BJ (cell line): Measurements from ENCODE around the gene IGSF23. TPM values are rescaled to one million over a fixed set of nuclear protein-coding genes. Genes with fewer than 3 reads are reported as not detected.

Experiments used
- CTCF ChIA-PET: fragments of 350-600 bp; formaldehyde crosslinking; extraction: SDS; loops from one replicate; lab custom pipeline; 2021; ENCODE audit warnings: antibody characterized with exemption, inconsistent platforms; lab: Yijun Ruan, JAX
- POLR2A ChIA-PET: fragments of 300-600 bp; sonication (Branson Sonifier 250); formaldehyde crosslinking; extraction: SDS; loops from one replicate; lab custom pipeline; 2021; ENCODE audit warnings: antibody characterized with exemption; lab: Charles Lee
- DNase-seq: peaks from one replicate; pipeline ENCODE4 v3.0.0-alpha.2; 2011; ENCODE audit warnings: low read depth
- H3K27me3 ChIP-seq: 2 replicates; pipeline ENCODE4 v1.6.0; 2011; ENCODE audit warnings: low read length; ENCODE audit not compliant: control insufficient read depth, insufficient read depth
- H3K36me3 ChIP-seq: 2 replicates; pipeline ENCODE4 v1.5.1; 2011; ENCODE audit warnings: low read length; ENCODE audit not compliant: control insufficient read depth, insufficient read depth
- H3K4me3 ChIP-seq: 2 replicates; pipeline ENCODE4 v1.5.1; 2011; ENCODE audit warnings: low read depth, mild to moderate bottlenecking, control low read depth, low read length
- polyA plus RNA-seq: library from polyadenylated mRNA; depleted of rRNA; stranded (reverse); fragments of >200 nt; gene quantifications from 2 replicates; pipeline ENCODE4 v1.2.3, GENCODE V29; 2011
- TF ChIP-seq, protein P1 (sequence below): IDR thresholded peaks from 2 replicates; pipeline ENCODE4 v1.5.1; 2011; ENCODE audit warnings: low read depth, mild to moderate bottlenecking, control low read depth, inconsistent platforms, low read length, moderate library complexity; ENCODE audit not compliant: insufficient read depth

Gene IGSF23
- polyA plus RNA-seq, 1 experiment: 0.21 TPM

DNA sequence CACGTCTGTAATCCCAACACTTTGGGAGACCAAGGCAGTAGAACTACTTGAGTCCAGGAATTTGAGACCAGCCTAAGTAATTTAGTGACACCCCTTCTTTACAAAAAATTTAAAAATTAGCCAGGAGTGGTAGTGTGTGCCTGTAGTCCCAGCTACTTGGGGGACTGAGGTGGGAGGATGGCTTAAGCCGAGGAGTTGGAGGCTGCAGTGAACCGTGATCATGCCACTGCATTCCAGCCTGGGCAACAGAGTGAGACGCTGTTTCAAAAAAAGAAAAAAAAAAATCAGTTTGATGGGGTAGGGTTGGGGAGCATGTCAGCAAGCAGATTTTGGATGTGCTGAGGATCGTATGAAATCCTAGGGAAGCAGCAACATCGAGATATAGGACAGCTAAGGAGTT is 62.2 kb downstream of the IGSF23 start:
- Histone ChIP-seq H3K4me3 (no peak overlapping the region), H3K36me3 (peaks cover 4% of the 10 kb centered on the region; the same call in 1 of the 2 replicates), H3K27me3 (no peaks in the 10 kb centered on the region)
- DNase-seq: no peak
- CTCF ChIA-PET: interaction anchor here (0.6 to 2.4 kb wide), 3 partner anchors 14 to 515 kb away, joined by 3 to 13 read pairs (median 9); no protein-coding TSS in a partner anchor
- POLR2A ChIA-PET: no interaction called here
- TF ChIP-seq, protein P1, sequence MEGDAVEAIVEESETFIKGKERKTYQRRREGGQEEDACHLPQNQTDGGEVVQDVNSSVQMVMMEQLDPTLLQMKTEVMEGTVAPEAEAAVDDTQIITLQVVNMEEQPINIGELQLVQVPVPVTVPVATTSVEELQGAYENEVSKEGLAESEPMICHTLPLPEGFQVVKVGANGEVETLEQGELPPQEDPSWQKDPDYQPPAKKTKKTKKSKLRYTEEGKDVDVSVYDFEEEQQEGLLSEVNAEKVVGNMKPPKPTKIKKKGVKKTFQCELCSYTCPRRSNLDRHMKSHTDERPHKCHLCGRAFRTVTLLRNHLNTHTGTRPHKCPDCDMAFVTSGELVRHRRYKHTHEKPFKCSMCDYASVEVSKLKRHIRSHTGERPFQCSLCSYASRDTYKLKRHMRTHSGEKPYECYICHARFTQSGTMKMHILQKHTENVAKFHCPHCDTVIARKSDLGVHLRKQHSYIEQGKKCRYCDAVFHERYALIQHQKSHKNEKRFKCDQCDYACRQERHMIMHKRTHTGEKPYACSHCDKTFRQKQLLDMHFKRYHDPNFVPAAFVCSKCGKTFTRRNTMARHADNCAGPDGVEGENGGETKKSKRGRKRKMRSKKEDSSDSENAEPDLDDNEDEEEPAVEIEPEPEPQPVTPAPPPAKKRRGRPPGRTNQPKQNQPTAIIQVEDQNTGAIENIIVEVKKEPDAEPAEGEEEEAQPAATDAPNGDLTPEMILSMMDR: no peak

DNA sequence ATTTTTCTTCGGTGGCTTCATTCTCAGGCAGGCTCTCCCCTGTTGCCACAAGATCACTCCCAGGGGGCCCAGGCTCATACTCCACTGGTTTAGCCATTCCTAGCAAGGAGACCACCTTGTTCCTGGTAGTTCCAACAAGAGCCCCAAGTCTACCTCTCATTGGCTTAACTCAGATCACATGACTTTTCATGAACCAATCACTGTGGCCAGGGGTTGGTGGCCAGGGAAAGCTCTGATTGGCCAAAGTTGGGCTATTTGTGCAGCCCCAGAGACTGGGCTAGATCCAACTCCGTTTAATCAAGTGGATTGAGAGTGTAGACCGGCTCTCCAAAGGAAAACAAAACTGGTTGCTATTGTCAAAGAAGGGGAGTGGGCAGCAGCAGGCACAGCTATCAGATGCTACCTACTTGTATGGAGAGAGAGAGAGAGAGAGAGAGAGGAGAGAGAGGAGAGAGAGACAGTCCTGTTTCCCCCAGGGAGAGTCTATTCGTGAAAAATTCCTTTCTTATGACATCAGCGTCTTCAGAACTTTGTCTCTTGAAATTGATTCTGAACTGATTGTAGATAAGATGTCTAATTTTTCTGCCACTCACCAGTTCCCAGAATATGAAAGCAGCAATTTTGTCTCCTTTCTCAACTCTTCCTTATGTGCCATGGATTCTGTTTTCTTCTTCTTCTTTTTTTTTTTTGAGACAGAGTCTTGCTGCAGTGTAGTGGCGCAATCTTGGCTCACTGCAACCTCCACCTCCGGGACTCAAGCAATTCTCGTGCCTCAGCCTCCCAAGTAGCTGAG is 63.9 kb downstream of the IGSF23 start:
- TF ChIP-seq, protein P1: no peak
- ChIA-PET CTCF (no interaction called here), POLR2A (no interaction called here)
- Histone ChIP-seq H3K4me3 (no peak overlapping the region), H3K36me3 (peaks cover 6% of the 10 kb centered on the region; the same call in 1 of the 2 replicates), H3K27me3 (no peaks in the 10 kb centered on the region)
- peak; percentile 20 for DNase-seq

DNA sequence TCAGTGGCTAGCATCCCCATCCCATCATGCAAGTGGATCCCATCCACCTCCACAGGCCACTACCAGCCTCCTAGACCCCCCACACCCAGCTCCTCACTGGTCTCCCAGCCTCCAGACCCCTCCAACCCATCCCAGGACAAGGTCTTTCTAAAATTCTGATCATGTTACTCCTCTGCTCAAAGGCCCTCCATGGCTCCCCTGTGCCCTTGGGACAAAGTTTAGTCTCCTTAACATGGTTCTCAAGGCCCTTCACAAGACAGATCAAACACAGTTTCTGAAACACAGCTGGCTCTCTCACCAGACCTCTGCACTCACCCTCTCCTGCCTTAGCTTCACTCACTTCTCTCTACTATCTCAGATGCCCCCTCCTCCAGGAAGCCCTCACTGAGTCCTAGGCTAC is 67.2 kb downstream of the IGSF23 start:
- H3K36me3 ChIP-seq: peaks cover 7% of the 10 kb centered on the region; the same call in 1 of the 2 replicates
- no peaks in the 10 kb centered on the region for H3K27me3 ChIP-seq
- H3K4me3 ChIP-seq: no peak overlapping the region
- ChIA-PET POLR2A (no interaction called here), CTCF (interaction anchor here (0.7 to 1.6 kb wide), 2 partner anchors 9 to 23 kb away, joined by 3 to 4 read pairs; no protein-coding TSS in a partner anchor)
- DNase-seq: no peak
- TF ChIP-seq, protein P1: no peak

DNA sequence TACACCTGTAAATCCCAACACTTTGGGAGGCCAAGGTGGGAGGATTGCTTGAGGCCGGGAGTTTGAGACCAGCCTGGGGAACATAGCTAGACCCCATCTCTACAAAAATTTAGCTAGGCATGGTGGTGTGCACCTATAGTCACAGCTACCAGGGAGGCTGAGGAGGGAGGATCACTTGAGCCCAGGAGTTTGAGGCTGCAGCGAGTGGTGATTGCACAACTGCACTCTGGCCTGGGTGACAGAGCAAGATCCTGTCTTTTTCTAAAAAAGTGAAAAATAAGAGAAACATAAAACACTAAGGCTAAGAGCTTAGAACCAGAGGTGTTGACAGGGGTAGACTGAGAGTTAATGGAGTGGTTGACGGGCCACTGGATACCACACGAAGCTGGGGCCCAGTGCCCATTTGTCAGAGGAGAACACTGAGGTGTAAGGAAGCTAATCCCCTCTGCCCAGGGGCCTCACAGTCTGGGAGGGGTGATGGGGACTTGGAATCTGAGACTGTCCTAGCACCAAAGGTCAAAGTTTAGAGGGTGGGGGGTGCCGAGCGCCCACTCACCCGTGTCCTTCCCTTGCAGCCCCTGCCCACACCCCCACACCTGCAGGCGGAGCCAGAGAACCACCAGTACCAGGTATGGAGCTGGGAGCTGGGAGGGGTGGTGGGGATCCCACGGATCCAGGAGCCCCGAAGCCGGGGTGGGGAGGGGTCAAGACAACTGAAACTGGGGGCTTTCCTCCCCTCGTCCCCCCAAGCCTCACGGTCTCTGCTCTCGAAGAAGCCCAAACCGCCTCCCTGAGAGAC is 68.8 kb downstream of the IGSF23 start:
- POLR2A ChIA-PET: interaction anchor here (0.6 kb wide), 1 partner anchor 75 kb away, joined by 5 read pairs; no protein-coding TSS in a partner anchor
- DNase-seq: no peak
- H3K27me3 ChIP-seq: no peaks in the 10 kb centered on the region
- CTCF ChIA-PET: interaction anchor here (0.6 to 2.3 kb wide), 5 partner anchors 18 to 111 kb away, joined by 3 to 7 read pairs (median 3); no protein-coding TSS in a partner anchor
- TF ChIP-seq, protein P1: no peak
- H3K4me3 ChIP-seq: no peak overlapping the region
- peaks cover 7% of the 10 kb centered on the region; the same call in 1 of the 2 replicates for H3K36me3 ChIP-seq

DNA sequence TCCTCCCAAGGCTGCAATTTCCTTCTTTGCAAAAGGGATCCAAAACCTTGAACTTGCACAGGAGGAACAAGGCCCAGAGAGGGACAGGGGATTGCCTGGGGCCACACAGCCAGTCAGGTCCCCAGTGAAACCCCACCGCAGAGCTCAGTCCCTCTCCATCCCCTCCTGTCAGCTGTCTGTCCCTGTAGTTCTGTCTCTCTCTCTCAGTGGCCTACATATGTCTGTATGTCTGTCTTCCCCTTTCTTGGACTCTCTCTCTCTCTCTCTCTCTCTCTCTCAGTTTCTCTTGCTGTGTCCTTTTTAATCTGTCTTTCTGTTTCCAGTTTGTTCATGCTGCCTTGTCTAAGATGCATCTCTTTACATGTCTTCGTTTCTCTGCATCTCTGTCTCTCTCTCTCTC is 69.4 kb downstream of the IGSF23 start:
- Histone ChIP-seq H3K27me3 (no peaks in the 10 kb centered on the region), H3K4me3 (no peak overlapping the region), H3K36me3 (peaks cover 7% of the 10 kb centered on the region; the same call in 1 of the 2 replicates)
- POLR2A ChIA-PET: no interaction called here
- TF ChIP-seq, protein P1: no peak
- DNase-seq: no peak
- CTCF ChIA-PET: interaction anchor here (0.8 to 2.3 kb wide), 4 partner anchors 41 to 112 kb away, joined by 3 to 7 read pairs (median 3); no protein-coding TSS in a partner anchor
